ENCODE data around the gene MTMR1. TPM values are rescaled to one million over a fixed set of nuclear protein-coding genes. Genes with fewer than 3 reads are reported as not detected.

Gene MTMR1
- total RNA-seq, 1 donor from 2014 or later = 18.3 TPM

GRCh38 chrX:150753357-150753756 lies 60.2 kb downstream of the MTMR1 start:
- Mint-ChIP-seq H3K27me3 (ENCODE audit: low read depth) (no peaks in the 10 kb centered on the region), H3K27ac (ENCODE audit: unreplicated experiment) (no peak overlapping the region), H3K9me3 (peaks cover 5% of the 10 kb centered on the region), H3K36me3 (ENCODE audit: low read depth) (peaks cover 17% of the 10 kb centered on the region), H3K4me3 (no peak overlapping the region), H3K4me1 (no peaks in the 10 kb centered on the region)
- no peak for DNase-seq (ENCODE audit: low read depth, low spot score)
- TF ChIP-seq, protein P1, sequence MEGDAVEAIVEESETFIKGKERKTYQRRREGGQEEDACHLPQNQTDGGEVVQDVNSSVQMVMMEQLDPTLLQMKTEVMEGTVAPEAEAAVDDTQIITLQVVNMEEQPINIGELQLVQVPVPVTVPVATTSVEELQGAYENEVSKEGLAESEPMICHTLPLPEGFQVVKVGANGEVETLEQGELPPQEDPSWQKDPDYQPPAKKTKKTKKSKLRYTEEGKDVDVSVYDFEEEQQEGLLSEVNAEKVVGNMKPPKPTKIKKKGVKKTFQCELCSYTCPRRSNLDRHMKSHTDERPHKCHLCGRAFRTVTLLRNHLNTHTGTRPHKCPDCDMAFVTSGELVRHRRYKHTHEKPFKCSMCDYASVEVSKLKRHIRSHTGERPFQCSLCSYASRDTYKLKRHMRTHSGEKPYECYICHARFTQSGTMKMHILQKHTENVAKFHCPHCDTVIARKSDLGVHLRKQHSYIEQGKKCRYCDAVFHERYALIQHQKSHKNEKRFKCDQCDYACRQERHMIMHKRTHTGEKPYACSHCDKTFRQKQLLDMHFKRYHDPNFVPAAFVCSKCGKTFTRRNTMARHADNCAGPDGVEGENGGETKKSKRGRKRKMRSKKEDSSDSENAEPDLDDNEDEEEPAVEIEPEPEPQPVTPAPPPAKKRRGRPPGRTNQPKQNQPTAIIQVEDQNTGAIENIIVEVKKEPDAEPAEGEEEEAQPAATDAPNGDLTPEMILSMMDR (conservative IDR thresholded peaks at IDR 0.05) = no peak

- DNase-seq (ENCODE audit: low read depth, low spot score) = no peak
- TF ChIP-seq, protein P1 (conservative IDR thresholded peaks at IDR 0.05) = no peak
- Mint-ChIP-seq H3K4me3 (no peak overlapping the region), H3K27ac (ENCODE audit: unreplicated experiment) (no peak overlapping the region), H3K9me3 (peaks cover 5% of the 10 kb centered on the region), H3K4me1 (no peaks in the 10 kb centered on the region), H3K27me3 (ENCODE audit: low read depth) (no peaks in the 10 kb centered on the region), H3K36me3 (ENCODE audit: low read depth) (peaks cover 20% of the 10 kb centered on the region)
Observed at GRCh38 chrX:150753968-150754367, 60.8 kb downstream of the MTMR1 start.

DNA sequence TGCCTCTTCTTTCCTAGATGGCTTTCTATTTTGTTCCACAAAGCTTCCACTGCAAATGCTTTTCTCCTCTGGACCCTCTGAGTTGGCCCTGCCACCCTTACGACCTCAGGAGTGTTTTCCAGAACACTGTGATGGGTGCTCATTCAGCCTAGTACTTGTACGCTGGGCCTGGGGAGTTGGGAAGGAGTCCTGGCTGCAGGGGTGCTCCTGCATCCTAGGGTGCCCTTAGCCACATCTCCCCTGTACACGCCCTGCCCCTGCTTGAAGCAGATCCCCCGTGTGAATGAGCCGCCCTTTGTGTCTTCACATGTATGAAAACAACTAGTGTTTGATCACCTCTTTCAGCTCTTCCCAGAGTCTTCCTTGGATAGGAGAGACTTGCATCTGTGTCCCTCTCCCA lies 64.2 kb downstream of the MTMR1 start:
- H3K27me3 Mint-ChIP-seq (ENCODE audit: low read depth) = no peaks in the 10 kb centered on the region
- DNase-seq (ENCODE audit: low read depth, low spot score) = no peak
- H3K4me1 Mint-ChIP-seq = no peaks in the 10 kb centered on the region
- no peak overlapping the region for H3K4me3 Mint-ChIP-seq
- H3K9me3 Mint-ChIP-seq = peaks cover 5% of the 10 kb centered on the region
- H3K36me3 Mint-ChIP-seq (ENCODE audit: low read depth) = peaks cover 20% of the 10 kb centered on the region
- H3K27ac Mint-ChIP-seq (ENCODE audit: unreplicated experiment) = no peak overlapping the region
- TF ChIP-seq, protein P1 (conservative IDR thresholded peaks at IDR 0.05) = no peak

- DNase-seq (ENCODE audit: low read depth, low spot score) = no peak
- peaks cover 11% of the 10 kb centered on the region for H3K36me3 Mint-ChIP-seq (ENCODE audit: low read depth)
Observed at GRCh38 chrX:150759568-150760416, 66.6 kb downstream of the MTMR1 start.

DNA sequence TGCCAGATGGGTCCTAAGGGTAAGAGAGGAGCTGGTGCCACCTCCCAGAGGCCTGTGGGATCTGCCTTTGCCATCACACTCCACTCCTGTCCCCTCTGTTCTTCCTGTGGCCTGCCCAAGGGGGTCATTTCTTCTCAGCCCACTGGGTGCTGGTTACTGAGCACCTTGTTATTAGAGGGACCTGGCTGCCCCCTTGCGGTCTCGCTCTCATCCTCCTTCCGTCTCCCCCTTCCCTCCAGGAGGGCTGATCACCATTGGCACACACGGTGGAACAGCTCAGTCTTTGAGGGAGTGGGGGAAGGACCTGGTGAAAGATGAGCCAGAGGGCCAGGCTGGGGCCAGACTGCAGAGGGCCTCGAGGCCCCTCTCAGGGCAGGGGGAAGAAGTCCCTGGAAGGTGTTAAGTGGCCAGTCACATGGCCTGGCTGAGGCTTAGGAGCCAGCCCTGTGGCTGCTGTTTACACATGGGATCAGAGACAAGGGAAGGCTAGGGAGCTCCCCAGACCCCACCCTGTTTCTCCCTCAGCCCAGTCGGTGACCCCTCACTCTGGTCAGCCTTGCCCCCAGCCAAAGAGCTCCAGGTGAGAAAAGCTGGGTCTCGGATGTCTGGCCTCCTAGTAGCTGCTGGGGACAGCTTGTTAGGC lies 68.1 kb downstream of the MTMR1 start:
- Mint-ChIP-seq H3K36me3 (ENCODE audit: low read depth) (peaks cover 11% of the 10 kb centered on the region), H3K4me3 (no peak overlapping the region), H3K9me3 (no peaks in the 10 kb centered on the region), H3K27ac (ENCODE audit: unreplicated experiment) (no peak overlapping the region), H3K27me3 (ENCODE audit: low read depth) (no peaks in the 10 kb centered on the region), H3K4me1 (no peaks in the 10 kb centered on the region)
- DNase-seq (ENCODE audit: low read depth, low spot score) = no peak
- TF ChIP-seq, protein P1 (conservative IDR thresholded peaks at IDR 0.05) = no peak

More at GRCh38 chrX:150759568-150760416, 66.6 kb downstream of the MTMR1 start:
- Mint-ChIP-seq H3K4me1 (no peaks in the 10 kb centered on the region), H3K4me3 (no peak overlapping the region), H3K27ac (ENCODE audit: unreplicated experiment) (no peak overlapping the region), H3K27me3 (ENCODE audit: low read depth) (no peaks in the 10 kb centered on the region), H3K9me3 (no peaks in the 10 kb centered on the region)
- TF ChIP-seq, protein P1 (conservative IDR thresholded peaks at IDR 0.05) = no peak
